HG03066 (cell line): ENCODE measurements around the gene TBC1D5.

ENCODE experiments used
- ATAC-seq: cut with Tn5 transposase; IDR thresholded peaks from one replicate; pipeline ENCODE4 v1.9.1; 2021; ENCODE audit warnings: low read depth; ENCODE audit not compliant: unreplicated experiment

The TBC1D5 gene

GRCh38 chr3:17605934-17606333 lies 136.5 kb downstream of the TBC1D5 start:
- ATAC-seq: no peak

- ATAC-seq: no peak
Measured at GRCh38 chr3:17605032-17605431, 137.4 kb downstream of the TBC1D5 start.

GRCh38 chr3:17602126-17602525 lies 140.3 kb downstream of the TBC1D5 start:
- ATAC-seq: no peak

- no peak for ATAC-seq
Measured at GRCh38 chr3:17592956-17593355, 149.5 kb downstream of the TBC1D5 start.

GRCh38 chr3:17590465-17590864 lies 152.0 kb downstream of the TBC1D5 start:
- ATAC-seq: no peak

DNA sequence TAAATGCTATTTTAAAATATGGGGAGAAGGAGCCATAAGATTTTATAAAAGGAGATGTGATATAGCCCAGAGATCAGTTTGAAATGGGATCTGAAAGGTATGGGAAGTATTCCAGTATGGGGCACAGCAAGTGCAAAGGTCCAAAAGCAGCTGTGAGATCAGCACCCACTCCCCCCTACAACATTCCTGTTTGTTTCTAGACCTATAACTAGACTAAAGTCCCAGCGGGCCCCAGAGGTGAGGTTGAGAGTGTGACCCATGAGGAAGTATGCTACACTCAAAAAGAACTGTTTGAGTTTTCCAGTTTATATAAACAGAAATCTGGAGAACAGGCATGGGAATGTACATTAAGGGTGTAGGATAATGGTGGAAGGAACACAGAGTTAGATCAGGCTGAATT lies 152.5 kb downstream of the TBC1D5 start:
- no peak for ATAC-seq

DNA sequence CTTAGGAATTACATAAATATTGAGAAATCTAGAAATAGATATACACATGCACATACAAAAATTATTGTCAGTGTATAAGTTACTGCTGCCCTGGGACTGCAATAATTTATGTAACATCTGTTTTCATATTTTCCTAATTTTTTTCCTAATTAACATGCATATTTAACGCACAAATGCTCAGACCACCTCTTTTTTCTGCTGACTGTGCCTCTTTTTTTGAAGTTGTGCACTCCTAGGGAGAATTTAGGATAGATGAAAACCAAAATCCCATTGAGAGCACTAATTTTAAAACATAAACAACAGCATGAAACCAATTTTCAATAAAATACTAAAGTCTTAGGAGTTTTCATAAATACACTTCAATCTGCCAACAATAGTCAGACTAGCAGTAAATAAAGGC lies 154.0 kb downstream of the TBC1D5 start:
- no peak for ATAC-seq

DNA sequence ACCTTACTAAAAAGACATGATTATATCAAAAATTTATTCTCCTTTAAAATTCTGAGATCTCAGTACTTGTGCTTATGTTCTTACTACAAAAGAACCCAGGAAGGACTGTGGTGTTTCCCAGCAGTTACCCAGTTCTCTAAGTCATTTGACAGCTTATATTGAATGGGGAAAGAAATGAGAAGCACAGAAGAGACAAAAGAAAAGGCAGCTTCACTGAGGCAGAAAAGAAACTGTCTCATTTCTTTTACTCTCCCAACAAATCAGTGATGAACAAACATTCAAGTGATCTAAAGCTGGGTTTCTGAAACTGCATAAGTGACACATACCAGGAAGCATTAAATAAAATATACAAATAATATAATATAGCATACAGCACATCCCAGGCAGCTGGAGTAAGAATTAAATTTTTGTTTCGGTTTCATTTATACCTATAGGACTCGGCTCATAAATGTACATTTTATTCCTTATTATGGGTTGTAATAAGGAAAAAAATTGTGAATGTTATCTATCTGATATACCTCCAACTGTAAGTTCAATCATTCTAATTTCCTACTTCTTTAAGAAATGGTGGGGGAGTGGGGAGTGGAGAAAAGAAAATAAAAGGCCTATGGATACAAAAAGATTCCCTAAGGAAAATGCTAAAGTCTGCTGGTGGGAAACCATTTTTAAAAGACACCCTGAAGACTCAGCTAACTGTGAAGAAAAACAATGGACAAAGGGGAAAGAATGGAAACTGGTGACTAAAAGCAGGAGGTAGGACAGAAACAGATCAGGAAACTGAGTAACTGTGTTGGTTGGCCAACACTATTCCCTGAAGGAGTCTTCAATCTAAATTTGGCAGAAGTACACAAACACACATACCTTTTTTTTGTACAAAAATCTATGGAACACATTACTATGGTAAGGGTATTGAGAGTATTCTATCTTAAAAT lies 156.8 kb downstream of the TBC1D5 start:
- no peak for ATAC-seq

DNA sequence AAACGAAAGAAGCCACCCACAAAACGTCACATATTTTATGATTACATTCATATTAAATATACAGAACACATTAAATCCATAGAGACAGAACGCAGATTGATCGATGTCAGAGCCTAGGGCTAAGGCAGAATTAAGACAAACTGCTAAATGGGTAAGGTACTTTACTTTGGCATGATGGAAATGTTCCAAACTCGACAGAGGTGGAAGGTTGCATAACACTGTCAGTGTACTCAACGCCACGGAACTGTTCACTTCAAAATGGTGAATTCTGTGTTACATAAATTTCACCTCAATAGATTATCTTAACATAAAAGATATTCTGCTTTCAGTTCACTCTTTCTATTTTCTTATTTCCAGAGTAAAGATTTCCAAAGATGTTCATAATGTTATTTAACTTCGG lies 158.4 kb downstream of the TBC1D5 start:
- no peak for ATAC-seq

- no peak for ATAC-seq
Measured at GRCh38 chr3:17583530-17583929, 158.9 kb downstream of the TBC1D5 start.

DNA sequence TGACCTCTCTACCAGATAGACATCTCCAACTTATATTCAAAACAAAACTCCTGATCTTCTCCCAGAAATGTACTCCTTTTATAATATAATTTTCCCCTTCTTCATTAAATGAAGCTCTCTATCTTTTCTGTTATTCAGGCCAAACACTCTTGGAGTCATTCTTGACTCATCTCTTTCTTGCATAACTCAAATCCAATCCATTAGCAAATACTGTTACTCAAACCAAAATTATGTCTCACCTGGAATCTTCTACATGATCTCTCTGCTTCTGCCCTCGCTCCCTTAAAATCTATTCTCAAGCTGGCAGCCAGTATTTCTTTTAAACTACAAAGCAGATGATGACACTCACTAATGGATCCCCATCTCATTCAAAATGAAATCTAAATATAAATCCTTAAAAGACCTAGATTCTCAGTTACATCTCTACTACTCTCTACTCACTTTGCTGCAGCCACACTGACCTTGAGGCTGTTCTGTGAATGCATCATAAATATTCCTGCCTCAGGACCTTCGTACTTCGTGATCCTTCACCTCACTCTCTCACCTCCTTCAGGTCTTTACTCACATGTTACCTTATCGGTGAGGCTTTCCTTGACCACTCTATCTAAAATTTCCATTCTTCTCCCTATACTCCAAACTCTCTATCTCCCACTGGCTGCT lies 160.9 kb downstream of the TBC1D5 start:
- ATAC-seq: no peak

GRCh38 chr3:17580901-17581300 lies 161.5 kb downstream of the TBC1D5 start:
- ATAC-seq: no peak

- peak; percentile 91 for ATAC-seq
Measured at GRCh38 chr3:17579289-17580031, 163.0 kb downstream of the TBC1D5 start.

DNA sequence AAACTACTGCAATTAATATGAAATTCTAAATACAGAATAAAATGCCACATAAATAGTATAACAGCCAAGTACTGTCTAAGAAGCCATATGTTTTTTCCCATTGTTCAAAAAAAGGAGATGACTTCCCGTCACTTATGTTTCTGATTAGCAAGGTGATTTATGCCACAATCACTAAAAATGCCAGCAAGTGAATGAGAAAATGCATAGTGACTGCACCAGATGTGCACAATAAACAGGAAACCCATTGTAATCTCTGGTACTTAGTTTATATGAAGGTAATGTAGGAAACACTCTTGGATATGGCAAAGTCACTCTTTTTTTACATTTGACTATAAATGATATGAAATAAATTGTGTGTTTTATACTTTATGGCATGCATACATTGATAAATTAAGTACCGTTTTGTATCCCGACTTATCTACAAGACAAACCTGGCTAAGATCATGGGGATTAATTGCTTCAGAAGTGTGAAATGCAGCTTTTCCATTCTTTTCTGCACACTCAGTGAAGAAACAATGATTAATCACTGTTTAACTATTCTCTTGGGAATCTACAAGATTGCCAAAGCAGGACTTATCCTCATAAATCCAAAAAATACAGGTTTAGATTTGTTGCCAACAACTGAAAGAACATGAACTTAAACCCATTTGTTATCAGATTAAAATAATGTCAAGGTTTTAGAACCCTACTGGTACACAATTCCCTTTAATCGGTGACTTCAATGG lies 164.5 kb downstream of the TBC1D5 start:
- ATAC-seq: no peak

- ATAC-seq: peak; percentile 95
Measured at GRCh38 chr3:17573396-17573795, 169.0 kb downstream of the TBC1D5 start.

- no peak for ATAC-seq
Measured at GRCh38 chr3:17571686-17572085, 170.7 kb downstream of the TBC1D5 start.

GRCh38 chr3:17562845-17563244 lies 179.6 kb downstream of the TBC1D5 start:
- ATAC-seq: no peak

- ATAC-seq: no peak
Measured at GRCh38 chr3:17558565-17558964, 183.9 kb downstream of the TBC1D5 start.

DNA sequence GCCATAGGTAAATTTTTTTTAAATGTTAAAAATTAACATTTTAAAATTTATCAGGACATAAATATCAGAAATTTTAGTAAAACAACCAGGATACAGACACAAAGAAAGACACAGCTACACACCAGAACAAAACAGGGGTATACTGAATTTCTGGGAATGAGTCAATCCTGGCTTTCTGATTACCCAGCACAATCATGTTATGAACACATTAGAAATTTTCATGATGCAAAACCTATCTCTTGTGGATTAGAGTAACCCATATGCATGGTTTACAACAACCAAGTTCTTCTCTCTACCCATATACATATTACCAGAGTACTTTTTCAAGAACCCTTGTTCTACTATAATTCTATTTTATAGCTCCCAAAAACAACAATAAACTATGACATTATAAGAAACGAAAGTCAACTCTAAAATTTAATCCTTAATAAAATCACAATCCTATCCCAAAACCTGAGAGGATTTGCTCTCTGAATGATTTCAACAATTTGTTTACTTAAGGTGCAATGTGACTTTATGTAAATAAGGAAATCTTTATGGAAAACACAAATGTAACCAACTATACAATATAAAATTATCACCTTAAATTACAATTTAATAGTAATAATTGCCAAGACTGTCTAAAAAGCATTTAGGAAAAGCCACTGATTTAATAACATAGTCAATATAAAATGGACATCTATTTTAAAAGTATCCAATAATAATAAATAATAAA lies 184.5 kb downstream of the TBC1D5 start:
- ATAC-seq: no peak

- no peak for ATAC-seq
Measured at GRCh38 chr3:17555525-17555924, 186.9 kb downstream of the TBC1D5 start.
